GM18909 (cell line): Measurements from ENCODE around the gene IMPA2.

Experiments
- ATAC-seq: cut with Tn5 transposase; IDR thresholded peaks from one replicate; pipeline ENCODE4 v1.9.1; 2021; ENCODE audit warnings: mild to moderate bottlenecking; ENCODE audit not compliant: unreplicated experiment, poor library complexity

Gene IMPA2

DNA sequence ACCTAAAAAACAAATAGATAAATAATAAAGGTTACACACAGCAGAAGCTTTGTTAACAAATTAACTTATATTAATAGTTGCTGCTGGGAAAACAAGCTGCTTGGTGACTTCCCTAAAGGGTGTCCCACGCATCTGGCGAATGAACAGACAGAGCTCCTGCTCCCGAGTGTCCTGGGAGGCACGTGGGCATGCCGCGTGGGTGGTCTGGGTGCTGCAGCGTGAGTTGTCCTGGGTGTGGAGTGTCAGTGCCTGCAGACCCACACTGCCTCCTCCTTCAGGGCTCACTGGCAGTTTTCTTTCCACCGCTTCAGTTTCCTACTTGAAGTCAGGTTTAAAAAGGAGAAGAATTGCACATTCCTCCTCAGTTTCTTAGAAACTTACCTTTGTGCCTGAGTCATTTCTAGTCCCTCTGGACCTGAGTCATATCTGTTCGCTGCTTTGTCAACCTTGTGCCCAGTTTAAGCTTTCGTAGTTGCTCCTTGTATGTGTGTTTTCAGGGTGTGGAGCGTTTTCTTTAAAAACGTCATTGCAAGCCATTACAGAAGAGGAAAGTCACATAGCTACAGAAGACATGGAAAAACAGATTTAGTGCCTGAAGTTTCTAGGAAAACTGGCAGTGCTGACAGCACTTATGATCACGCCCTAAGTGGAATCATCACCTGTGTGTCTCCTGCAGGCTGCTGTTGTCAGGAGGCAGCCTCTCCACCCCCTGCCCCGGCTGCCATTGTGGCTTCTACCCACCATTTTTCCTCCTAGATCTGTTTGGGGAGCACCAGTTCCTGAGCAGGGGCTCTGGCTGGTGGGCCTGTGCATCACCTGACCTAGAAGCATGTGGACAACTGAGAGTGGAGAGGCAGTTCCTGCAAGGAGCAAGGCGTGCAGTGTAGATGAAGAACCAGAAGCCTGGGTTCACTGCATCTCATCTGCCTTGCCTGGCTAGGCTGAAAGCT, 24.5 kb downstream of the IMPA2 start:
- peak; percentile 54 for ATAC-seq

DNA sequence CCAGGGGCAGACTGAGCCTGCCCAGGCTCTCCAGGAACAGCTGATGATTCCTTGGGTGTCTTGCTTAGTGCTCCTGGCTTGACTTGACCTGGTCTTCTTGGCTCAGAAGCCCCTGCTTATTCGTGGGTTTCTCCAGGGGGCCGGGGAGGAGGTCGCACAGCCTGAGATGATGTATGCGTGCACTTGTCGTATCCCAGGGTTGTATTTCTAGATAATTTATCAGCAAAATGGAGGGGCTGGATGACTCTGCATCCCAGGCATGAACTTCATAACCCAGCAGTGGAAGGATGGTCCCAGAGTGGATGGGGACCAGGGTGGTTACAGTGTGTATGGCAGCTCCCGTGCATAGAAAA, 25.2 kb downstream of the IMPA2 start:
- no peak for ATAC-seq

GRCh38 chr18:12007063-12007462, 25.8 kb downstream of the IMPA2 start:
- ATAC-seq = no peak

GRCh38 chr18:12008181-12008767, 27.0 kb downstream of the IMPA2 start:
- no peak for ATAC-seq

DNA sequence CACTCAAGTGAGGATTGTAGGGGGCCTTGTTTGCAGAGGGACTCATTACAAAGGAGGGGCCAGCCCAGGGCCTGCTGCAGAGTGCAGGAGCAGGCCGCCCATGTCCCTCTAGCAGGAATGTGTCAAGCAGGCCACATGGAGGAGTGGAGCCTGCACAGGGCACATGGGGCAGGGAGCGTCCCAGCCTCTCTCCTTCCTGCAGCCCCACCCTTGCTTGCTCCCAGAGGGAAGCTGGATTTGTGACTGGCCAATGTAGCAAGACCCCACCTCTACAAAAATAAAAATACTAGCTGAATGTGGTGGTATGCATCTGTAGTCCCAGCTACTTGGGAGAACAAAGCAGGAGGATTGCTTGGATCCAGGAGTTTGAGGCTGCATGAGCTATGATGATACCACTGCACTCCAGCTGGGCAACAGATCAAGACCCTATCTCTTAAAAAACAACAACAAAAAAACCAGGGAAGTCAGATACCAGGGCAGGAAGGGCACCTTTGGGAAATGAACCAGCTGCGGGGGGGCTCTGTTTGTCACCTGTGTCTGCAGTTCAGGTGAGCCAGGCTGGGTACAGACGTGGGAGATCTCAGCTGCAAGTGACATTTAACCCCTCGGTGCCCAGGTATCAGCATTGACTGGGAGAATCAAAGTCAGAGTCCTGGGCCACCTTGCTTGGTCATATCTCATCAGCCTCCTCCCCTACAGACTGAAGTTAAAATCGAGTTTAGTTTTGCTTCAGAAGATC, 27.7 kb downstream of the IMPA2 start:
- ATAC-seq = no peak

- no peak for ATAC-seq
Observed at GRCh38 chr18:12009581-12010140, 28.4 kb downstream of the IMPA2 start.

- no peak for ATAC-seq
Observed at GRCh38 chr18:12010187-12010802, 29.0 kb downstream of the IMPA2 start.

- no peak for ATAC-seq
Observed at GRCh38 chr18:12011199-12011956, 30.1 kb downstream of the IMPA2 start.

DNA sequence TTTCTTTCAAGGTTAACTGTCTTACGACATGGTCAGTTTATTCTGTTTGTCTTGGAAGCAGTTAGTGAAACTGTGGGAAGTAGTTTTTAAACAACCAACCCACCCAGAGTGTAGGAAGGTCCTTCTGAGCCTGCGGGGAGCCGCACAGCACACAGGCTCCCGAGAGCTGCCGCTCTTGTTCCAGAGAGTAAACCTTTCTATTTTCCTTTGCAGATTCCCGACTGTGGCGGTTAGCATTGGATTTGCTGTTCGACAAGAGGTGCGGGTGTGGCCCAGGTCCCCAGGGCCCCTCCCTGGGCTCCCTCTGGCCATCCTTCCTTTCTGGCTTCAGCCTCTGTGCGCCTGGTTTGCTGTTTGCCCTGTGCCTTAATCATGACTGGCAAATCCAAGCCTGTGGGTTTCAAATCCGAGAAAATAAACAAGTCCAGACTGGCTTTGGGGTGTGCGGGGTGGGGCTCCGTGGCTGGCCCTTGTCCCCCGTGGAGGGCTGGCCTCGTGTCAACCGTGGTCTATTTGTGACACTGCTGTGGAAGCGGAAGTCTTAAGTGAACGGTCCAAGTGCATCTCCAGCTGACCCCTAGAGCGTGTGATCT, 30.7 kb downstream of the IMPA2 start:
- ATAC-seq = no peak

- ATAC-seq = no peak
Observed at GRCh38 chr18:12012697-12013096, 31.4 kb downstream of the IMPA2 start.

DNA sequence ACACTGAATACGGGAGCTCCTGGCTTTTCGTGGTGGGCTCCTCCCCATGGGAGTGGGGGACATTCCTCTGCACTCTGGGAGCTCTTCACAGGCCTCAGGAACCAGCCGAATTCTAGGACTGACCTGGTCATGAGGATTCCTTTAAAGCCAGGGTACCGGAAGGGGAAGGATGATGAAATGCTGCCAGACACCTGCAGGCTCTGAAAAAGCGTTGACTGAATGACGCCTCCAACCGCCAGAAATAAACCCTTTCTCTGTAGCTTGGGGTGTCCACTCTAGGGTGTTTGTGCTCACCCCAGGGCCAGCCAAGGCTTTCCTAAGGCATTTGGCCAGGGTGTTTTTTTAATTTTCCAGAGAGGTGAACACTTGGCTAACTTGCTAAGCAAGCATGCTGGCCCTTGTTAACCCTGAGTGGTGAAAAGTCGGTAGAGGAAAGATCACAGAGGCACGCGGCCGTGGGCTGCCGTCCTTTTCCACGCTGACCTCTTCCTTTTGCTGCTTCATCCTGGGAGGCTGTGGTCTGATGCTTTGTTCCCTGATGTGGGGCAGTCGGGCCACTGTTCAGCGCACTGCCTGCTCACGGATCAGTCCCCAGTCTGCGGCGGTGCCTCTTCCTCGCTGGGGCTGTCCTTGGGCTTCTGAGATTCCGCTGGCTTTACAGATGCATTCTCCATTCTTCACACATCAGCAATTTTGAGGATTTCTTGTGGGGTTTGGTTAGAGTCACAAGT, 32.0 kb downstream of the IMPA2 start:
- no peak for ATAC-seq

DNA sequence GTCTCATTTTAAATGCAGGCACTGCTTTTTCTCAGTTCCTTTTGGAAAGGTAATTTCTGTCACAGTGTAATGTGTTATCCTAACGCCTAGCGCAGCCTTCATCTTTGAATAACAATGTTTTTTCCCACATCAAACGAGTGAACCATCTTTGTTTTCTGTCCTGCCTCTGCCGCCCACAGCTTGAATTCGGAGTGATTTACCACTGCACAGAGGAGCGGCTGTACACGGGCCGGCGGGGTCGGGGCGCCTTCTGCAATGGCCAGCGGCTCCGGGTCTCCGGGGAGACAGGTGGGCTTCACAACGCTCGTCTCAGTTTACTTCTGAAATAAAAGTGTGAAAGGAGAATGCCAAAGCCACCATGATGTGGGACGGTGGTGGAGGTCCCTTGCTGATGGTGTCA, 32.8 kb downstream of the IMPA2 start:
- no peak for ATAC-seq

DNA sequence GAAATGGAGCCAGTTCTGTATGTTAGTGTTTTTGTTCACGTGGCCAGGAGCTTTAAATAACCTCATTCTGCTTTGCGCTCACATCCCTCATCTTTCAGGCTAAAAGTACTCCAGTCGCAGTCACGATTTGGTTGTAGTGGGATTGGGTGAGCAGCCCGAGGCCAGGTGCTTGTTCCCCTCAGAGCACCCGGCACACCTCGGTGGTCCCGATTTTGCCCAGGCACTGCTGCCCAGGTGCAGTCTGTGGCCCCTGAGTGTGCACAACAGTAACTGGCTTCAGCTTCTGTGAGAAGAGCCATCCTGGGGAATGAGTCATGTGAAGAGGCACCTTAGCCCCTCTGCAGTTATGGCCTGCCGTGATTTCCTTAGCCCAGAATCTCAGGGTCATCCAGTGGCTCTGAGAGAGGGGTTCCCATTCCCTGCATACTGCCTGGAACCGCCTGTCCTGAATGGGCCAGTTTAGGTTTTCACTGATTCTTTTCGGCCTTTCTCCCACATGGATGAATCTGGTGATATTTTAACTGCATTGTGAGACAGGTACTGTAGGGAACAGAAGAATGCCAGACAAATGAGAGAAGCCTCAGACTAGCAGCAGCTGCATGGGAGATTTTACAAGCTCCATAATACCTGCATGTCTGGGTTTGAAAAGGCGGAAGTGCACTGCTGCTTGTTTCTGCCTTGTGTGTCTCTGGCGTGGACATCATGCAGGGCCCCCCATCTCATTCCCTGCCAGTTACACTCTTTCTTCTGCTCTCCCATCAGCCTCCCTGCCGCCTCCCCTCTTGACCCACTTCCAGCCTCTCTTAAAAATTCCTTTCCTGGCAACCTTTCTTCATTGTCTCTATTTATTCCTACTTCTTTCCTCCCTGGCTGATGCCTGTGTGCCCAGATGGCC, 33.5 kb downstream of the IMPA2 start:
- no peak for ATAC-seq

DNA sequence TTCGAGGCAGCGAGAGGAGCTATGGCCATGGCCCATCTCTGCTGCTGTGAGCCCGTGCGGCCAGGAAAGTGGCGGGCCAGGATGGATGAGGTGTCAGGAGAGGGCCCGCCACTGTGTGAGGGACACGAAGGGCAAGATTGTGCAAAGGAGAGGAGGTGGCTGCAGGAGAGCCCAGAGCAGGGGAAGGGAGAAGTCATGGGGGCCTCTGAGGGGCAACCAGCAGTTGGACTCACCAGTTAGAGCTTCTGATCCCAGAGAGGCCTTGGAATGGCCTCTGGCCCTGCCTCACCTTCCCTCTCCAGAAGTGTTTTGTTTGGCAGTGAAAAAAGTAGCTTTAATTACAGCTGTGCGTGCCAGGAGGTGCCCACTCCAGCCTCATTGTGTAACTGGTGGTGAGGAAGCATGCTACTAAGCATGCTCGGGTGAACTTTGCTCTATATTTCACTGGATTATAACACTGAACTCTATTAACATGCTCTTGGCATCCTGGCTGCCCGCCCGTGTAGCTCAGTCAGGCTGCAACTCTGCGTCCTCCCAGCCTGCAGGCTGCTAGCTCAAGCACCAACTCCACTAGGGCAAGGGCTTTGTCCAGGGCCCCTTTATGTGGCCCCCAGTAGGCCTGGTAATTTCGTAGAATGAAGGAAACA, 34.2 kb downstream of the IMPA2 start:
- ATAC-seq = no peak

DNA sequence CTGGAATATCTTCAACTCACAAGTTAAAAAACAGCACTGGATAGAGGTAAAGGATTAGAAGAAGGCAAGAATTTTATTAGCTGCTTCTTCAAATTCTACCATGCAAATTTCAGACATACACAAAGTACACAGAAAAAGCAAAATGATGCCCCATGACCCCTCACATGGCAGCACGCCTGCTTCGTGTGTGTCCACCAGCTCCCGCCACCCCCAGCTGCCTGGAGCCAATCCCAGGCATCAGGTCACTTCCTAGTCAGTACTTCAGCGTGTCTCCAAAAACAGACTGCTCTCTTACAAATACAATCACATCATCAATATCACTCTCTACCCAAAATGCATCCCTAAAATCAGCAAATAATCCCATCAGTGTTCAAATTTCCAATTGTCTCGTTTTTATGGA, 35.8 kb downstream of the IMPA2 start:
- no peak for ATAC-seq

DNA sequence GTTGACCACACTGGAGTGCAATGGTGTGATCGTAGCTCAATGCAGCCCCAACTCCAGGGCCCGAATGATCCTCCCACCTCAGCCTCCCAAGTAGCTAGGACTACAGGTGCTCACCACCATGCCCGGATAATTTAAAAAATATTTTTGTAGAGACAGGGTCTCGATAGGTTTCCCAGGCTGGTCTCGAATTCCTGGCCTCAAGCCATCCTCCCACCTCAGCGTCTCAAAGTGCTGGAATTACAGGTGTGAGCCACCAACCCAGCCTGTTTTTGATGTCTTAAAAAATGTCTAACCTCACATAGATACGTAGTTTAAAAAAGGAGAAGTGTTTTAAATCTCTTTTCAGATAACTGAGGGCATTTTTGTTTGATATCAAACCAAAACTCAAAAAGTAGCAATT, 37.6 kb downstream of the IMPA2 start:
- no peak for ATAC-seq

- no peak for ATAC-seq
Observed at GRCh38 chr18:12021077-12021476, 39.8 kb downstream of the IMPA2 start.
